HK-2 (cell line): Measurements from ENCODE around the gene APOM.

Experiments used
- DNase-seq: peaks from one replicate; pipeline ENCODE4 v3.0.0-alpha.2; 2018; ENCODE audit not compliant: unreplicated experiment

The APOM gene

DNA sequence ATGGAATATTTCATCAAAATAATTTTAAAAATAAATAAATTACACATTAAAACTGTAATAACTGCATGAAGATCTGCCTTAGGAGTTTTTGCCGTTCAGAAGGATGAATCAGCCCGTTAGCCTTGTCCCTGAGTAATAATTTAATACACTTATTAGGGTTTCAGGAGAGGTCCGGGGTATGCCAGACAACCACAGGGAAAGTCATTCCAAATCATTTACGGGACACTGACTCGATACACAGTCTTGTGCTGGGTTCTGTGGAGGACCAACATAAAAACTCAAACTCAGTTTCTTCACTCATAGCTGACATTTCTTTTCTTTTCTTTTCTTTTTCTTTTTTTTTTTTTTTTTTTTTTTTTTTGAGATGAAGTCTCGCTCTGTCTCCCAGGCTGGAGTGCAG lies 50.2 kb downstream of the APOM start:
- no peak for DNase-seq

DNA sequence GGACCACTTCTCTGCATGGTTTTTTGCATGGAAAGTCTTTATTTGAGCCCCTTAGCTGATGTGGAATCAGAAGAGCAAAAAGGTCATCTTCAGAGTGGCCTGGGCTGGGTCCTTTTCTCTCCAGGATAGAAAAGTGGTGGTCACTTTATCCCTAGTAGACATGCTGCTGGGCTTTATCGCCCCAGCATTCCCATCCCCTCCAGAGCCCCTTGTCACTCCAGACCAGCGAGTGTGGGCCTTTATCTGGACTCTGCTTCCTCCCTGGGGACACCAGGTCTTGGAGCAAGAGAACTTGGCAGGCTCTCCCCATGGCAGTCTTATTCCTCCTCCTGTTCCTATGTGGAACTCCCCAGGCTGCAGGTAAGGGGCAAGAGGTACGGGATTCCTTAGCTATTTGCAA lies 50.9 kb downstream of the APOM start, which contains the start of gene LY6G6F:
TSS of gene LY6G6F (plus strand) at position 268 of the 400 bp plus-strand sequence. CDS start at position 309, 41 bp downstream.
- DNase-seq: no peak

DNA sequence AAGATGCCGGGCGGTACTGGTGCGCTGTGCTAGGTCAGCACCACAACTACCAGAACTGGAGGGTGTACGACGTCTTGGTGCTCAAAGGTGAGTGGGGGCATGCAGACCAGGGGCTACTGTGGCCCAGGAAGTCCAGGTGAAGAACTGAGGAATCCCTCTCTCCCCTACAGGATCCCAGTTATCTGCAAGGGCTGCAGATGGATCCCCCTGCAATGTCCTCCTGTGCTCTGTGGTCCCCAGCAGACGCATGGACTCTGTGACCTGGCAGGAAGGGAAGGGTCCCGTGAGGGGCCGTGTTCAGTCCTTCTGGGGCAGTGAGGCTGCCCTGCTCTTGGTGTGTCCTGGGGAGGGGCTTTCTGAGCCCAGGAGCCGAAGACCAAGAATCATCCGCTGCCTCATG lies 52.0 kb downstream of the APOM start:
- DNase-seq: no peak
